HepG2 (cell line): ENCODE data around the gene RASA3.

Experiments
- E2F5 ChIP-seq: sonication (generic); formaldehyde crosslinking; conservative IDR thresholded peaks from 2 replicates; pipeline ENCODE4 v1.4.0; 2020; ENCODE audit warnings: missing genetic modification reagents
- ELF3 ChIP-seq: IDR thresholded peaks from 2 replicates; pipeline ENCODE4 v1.6.1; 2016; ENCODE audit warnings: missing genetic modification reagents, missing compliant biosample characterization

GRCh38 chr13:114101358-114102130 is 30.9 kb downstream of the RASA3 start:
- TF ChIP-seq ELF3 (CRISPR knock-in tag) (no peak), E2F5 (no peak)
